Measurements from ENCODE around the gene CGB8. TPM values are rescaled to one million over a fixed set of nuclear protein-coding genes. Genes with fewer than 3 reads are reported as not detected.

Gene CGB8
- total and polyA plus RNA-seq, 4 donors = not detected

GRCh38 chr19:49091391-49092038 lies 42.6 kb upstream of the CGB8 start (continued):
- TF ChIP-seq, protein P1, sequence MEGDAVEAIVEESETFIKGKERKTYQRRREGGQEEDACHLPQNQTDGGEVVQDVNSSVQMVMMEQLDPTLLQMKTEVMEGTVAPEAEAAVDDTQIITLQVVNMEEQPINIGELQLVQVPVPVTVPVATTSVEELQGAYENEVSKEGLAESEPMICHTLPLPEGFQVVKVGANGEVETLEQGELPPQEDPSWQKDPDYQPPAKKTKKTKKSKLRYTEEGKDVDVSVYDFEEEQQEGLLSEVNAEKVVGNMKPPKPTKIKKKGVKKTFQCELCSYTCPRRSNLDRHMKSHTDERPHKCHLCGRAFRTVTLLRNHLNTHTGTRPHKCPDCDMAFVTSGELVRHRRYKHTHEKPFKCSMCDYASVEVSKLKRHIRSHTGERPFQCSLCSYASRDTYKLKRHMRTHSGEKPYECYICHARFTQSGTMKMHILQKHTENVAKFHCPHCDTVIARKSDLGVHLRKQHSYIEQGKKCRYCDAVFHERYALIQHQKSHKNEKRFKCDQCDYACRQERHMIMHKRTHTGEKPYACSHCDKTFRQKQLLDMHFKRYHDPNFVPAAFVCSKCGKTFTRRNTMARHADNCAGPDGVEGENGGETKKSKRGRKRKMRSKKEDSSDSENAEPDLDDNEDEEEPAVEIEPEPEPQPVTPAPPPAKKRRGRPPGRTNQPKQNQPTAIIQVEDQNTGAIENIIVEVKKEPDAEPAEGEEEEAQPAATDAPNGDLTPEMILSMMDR (IDR thresholded peaks at IDR 0.05; ENCODE audit: low read depth, low read length, missing input control) = no peak

DNA sequence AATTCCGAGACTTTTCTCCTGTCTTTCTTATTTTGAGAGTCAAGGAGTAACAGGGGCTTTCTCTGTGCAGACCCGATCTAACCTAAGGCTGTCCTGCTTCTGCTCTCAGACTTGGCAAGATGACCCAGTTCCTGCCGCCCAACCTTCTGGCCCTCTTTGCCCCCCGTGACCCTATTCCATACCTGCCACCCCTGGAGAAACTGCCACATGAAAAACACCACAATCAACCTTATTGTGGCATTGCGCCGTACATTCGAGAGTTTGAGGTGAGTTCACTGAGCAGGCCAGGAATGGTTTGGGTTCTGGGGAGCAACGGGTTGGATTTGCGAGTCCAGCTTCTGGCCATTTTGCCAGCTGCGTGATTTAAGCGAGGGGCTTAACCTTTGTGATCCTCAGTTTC lies 37.4 kb upstream of the CGB8 start:
- Histone ChIP-seq H3K27ac (ENCODE audit: low read depth in 1 of 2, low read length in 2 of 2) (no peak overlapping the region), H3K4me3 (ENCODE audit: low read depth in 1 of 3, low read length in 3 of 3) (peak overlapping the region; percentile 85 to 97 (median 89)), H3K4me1 (ENCODE audit: control insufficient read depth in 4 of 4, insufficient read depth in 4 of 4, low read length in 3 of 4) (peaks cover 11 to 26% (median 19%) of the 10 kb centered on the region in 4 donors), H3K9me3 (ENCODE audit: control insufficient read depth in 4 of 4, low read length in 3 of 4) (no peaks in the 10 kb centered on the region), H3K36me3 (ENCODE audit: control insufficient read depth in 4 of 4, insufficient read depth in 3 of 4, low read depth in 1 of 4, low read length in 3 of 4) (peaks cover 9 to 26% (median 19%) of the 10 kb centered on the region in 4 donors), H3K27me3 (ENCODE audit: control insufficient read depth in 4 of 4, insufficient read depth in 4 of 4, low read length in 3 of 4) (no peaks in the 10 kb centered on the region), H3K9ac (ENCODE audit: low read depth in 1 of 2, low read length in 2 of 2) (peak overlapping the region; percentile 75 to 79)
- WGBS = 50% methylated on average over 11 of the region's 11 CpGs
- DNase-seq (ENCODE audit: low spot score) = no peak
- TF ChIP-seq, protein P1 (IDR thresholded peaks at IDR 0.05; ENCODE audit: low read depth, low read length, missing input control) = no peak
- no peak for TF ChIP-seq FOXA1 (IDR thresholded peaks at IDR 0.05)
- TF ChIP-seq GABPA (IDR thresholded peaks at IDR 0.05 in 1 of 2, conservative IDR thresholded peaks at IDR 0.05 in 1 of 2) = no peak
- TF ChIP-seq FOXA2 (IDR thresholded peaks at IDR 0.05) = no peak
- TF ChIP-seq ATF3 (IDR thresholded peaks at IDR 0.05) = no peak
- no peak for TF ChIP-seq MAX (IDR thresholded peaks at IDR 0.05)
- no peak for TF ChIP-seq YY1 (IDR thresholded peaks at IDR 0.05)
- TF ChIP-seq, protein P2, sequence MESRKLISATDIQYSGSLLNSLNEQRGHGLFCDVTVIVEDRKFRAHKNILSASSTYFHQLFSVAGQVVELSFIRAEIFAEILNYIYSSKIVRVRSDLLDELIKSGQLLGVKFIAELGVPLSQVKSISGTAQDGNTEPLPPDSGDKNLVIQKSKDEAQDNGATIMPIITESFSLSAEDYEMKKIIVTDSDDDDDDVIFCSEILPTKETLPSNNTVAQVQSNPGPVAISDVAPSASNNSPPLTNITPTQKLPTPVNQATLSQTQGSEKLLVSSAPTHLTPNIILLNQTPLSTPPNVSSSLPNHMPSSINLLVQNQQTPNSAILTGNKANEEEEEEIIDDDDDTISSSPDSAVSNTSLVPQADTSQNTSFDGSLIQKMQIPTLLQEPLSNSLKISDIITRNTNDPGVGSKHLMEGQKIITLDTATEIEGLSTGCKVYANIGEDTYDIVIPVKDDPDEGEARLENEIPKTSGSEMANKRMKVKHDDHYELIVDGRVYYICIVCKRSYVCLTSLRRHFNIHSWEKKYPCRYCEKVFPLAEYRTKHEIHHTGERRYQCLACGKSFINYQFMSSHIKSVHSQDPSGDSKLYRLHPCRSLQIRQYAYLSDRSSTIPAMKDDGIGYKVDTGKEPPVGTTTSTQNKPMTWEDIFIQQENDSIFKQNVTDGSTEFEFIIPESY (IDR thresholded peaks at IDR 0.05) = no peak

DNA sequence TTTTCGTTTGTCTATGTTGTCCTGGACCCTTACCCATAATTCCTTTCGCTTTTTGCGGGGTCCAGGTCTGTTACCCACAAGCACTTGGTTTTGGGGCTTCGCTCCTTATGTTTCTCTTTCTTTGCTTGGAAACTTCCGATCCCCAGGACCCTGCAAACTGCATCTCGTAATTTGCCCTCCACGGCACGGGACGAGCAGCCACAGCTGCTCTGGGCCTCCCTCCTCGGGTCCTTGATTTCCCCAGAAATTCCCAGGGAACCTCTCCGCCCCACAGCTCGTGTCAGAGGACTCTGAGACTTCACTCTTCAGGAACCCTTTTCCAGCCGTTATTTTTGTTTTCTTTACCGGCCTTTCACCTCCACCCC lies 36.9 kb upstream of the CGB8 start:
- H3K27me3 ChIP-seq (ENCODE audit: control insufficient read depth in 4 of 4, insufficient read depth in 4 of 4, low read length in 3 of 4) = no peaks in the 10 kb centered on the region
- H3K9me3 ChIP-seq (ENCODE audit: control insufficient read depth in 4 of 4, low read length in 3 of 4) = no peaks in the 10 kb centered on the region
- under 1% methylated on average over 14 of the region's 14 CpGs for WGBS
- peak overlapping the region; percentile 90 for H3K27ac ChIP-seq (ENCODE audit: low read depth in 1 of 2, low read length in 2 of 2)
- peak overlapping the region; percentile 75 to 79 for H3K9ac ChIP-seq (ENCODE audit: low read depth in 1 of 2, low read length in 2 of 2)
- H3K36me3 ChIP-seq (ENCODE audit: control insufficient read depth in 4 of 4, insufficient read depth in 3 of 4, low read depth in 1 of 4, low read length in 3 of 4) = peaks cover 6 to 22% (median 15%) of the 10 kb centered on the region in 4 donors
- H3K4me3 ChIP-seq (ENCODE audit: low read depth in 1 of 3, low read length in 3 of 3) = peak overlapping the region; percentile 85 to 97 (median 89)
- DNase-seq (ENCODE audit: low spot score) = no peak
- H3K4me1 ChIP-seq (ENCODE audit: control insufficient read depth in 4 of 4, insufficient read depth in 4 of 4, low read length in 3 of 4) = peaks cover 11 to 26% (median 19%) of the 10 kb centered on the region in 4 donors
- TF ChIP-seq ATF3 (IDR thresholded peaks at IDR 0.05) (no peak), YY1 (IDR thresholded peaks at IDR 0.05) (no peak), HNF4G (IDR thresholded peaks at IDR 0.05) (no peak), REST (IDR thresholded peaks at IDR 0.05) (no peak), JUND (IDR thresholded peaks at IDR 0.05) (no peak), SP1 (IDR thresholded peaks at IDR 0.05) (no peak), RXRA (IDR thresholded peaks at IDR 0.05) (no peak), HNF4A (conservative IDR thresholded peaks at IDR 0.05) (no peak)
- TF ChIP-seq, protein P1 (IDR thresholded peaks at IDR 0.05; ENCODE audit: low read depth, low read length, missing input control) = no peak

Measured in liver (tissue), 9 donors.